H1 (cell line): ENCODE data around the gene MRC2. TPM values are rescaled to one million over a fixed set of nuclear protein-coding genes. Genes with fewer than 3 reads are reported as not detected.

Experiments
- HDAC6 ChIP-seq: IDR thresholded peaks from one replicate; pipeline ENCODE4 v1.7.1; 2012; ENCODE audit warnings: low read depth, mild to moderate bottlenecking, inconsistent platforms, low read length, moderate library complexity
- MAFK ChIP-seq: IDR thresholded peaks from 2 replicates; pipeline ENCODE4 v1.6.1; 2012; ENCODE audit warnings: low read depth, mild to moderate bottlenecking, improper control_type of control experiment, low read length
- RBBP5 ChIP-seq: IDR thresholded peaks from 2 replicates; pipeline ENCODE4 v1.7.1; 2012; ENCODE audit warnings: low read depth, mild to moderate bottlenecking, inconsistent platforms, low read length, moderate library complexity, borderline replicate concordance
- TEAD4 ChIP-seq: IDR thresholded peaks from 2 replicates; pipeline ENCODE4 v1.6.1; 2012; ENCODE audit warnings: low read depth, low read length, inconsistent platforms, mixed read lengths
- polyA plus RNA-seq, 7 experiments: library from polyadenylated mRNA; depleted of rRNA in 3 of 7; stranded (reverse) in 5 of 7; unstranded in 2 of 7; fragments of >200 nt in 5 of 7; fragments of 200-250 nt in 2 of 7; gene quantifications; 1 replicate in 5 of 7; 2 replicates in 1 of 7; 4 replicates in 1 of 7; pipeline versions ENCODE4 v1.2.1 to v1.2.3, GENCODE V29; 2011 to 2013; ENCODE audit warnings: missing spikeins in 2 of 7, mixed read lengths in 2 of 7
- total RNA-seq: library from RNA; stranded (reverse); fragmentation: NEBNext Ultra II Directional; extraction: Animal tissue kit (Norgen Biotek cat#: 25700); gene quantifications from 2 replicates; pipeline ENCODE4 v1.2.1, GENCODE V29; 2021

The MRC2 gene
- total and polyA plus RNA-seq, 2 of the 8 experiments (the other 6 are each of a cell fraction or from before 2014, with no cell fraction given), result 7.0 to 24.2 TPM

GRCh38 chr17:62703261-62703775, 75.8 kb downstream of the MRC2 start (continued):
- no peak for TF ChIP-seq RBBP5
- no peak for TF ChIP-seq MAFK
- no peak for TF ChIP-seq TEAD4
- TF ChIP-seq HDAC6, result no peak
- TF ChIP-seq, all 59 proteins: peak for 0
